Measurements from ENCODE around the gene NCKAP5.

GRCh38 chr2:133459590-133459989, 108.7 kb downstream of the NCKAP5 start:
- TF ChIP-seq, protein P1, sequence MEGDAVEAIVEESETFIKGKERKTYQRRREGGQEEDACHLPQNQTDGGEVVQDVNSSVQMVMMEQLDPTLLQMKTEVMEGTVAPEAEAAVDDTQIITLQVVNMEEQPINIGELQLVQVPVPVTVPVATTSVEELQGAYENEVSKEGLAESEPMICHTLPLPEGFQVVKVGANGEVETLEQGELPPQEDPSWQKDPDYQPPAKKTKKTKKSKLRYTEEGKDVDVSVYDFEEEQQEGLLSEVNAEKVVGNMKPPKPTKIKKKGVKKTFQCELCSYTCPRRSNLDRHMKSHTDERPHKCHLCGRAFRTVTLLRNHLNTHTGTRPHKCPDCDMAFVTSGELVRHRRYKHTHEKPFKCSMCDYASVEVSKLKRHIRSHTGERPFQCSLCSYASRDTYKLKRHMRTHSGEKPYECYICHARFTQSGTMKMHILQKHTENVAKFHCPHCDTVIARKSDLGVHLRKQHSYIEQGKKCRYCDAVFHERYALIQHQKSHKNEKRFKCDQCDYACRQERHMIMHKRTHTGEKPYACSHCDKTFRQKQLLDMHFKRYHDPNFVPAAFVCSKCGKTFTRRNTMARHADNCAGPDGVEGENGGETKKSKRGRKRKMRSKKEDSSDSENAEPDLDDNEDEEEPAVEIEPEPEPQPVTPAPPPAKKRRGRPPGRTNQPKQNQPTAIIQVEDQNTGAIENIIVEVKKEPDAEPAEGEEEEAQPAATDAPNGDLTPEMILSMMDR (IDR thresholded peaks at IDR 0.05; ENCODE audit: insufficient read depth, low read length): no peak
- TF ChIP-seq POLR2AphosphoS5 (IDR thresholded peaks at IDR 0.05; ENCODE audit: low read depth): no peak
- no peak for TF ChIP-seq GABPA (IDR thresholded peaks at IDR 0.05; ENCODE audit: low read depth)

Measured in HL-60 (cell line).